GM12865 (cell line): ENCODE measurements around the gene TEX48.

ENCODE experiments used
- DNase-seq: peaks from one replicate; pipeline ENCODE4 v3.0.0; 2010; ENCODE audit warnings: low read depth
- H3K4me3 ChIP-seq: 2 replicates; pipeline ENCODE4 v1.5.1; 2011; ENCODE audit warnings: mild to moderate bottlenecking, low read depth, low read length, control low read depth
- CTCF ChIP-seq: IDR thresholded peaks from 2 replicates; pipeline ENCODE4 v1.5.1; 2011; ENCODE audit warnings: low read length, control low read depth, low read depth, inconsistent platforms; ENCODE audit not compliant: insufficient read depth; ENCODE audit errors: missing control alignments

The TEX48 gene

GRCh38 chr9:114689813-114690212, 7.8 kb upstream of the TEX48 start:
- H3K4me3 ChIP-seq: no peak overlapping the region
- no peak for TF ChIP-seq CTCF
- no peak for DNase-seq

DNA sequence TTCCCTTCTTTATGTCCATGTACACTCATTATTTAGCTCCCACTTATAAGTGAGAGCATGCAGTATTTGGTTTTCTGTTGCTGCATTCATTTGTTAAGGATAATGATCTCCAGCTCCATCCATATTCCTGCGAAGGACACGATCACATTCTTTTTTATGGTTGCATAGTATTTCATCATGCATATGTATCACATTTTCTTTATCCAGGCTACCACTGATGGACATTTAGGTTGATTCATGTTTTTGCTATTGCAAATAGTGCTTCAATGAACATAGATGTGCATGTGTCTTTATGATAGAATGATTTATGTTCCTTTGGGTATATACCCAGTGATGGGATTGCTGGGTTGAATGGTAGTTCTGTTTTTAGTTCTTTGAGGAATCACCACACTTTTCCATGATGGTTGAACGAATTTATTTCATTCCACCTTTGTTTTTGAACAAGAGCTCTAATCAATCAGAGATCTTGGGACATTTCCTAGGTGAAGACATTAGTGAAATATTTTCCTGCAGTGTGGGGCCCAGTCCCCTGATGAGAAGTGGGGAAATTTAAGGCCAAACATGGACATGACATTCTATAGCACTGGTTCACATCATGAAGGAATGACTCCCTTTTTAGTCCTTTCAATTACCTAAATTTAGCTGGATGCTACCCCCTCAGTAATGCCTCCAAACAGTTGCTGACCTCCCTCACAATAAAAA, 7.1 kb upstream of the TEX48 start:
- DNase-seq: no peak
- TF ChIP-seq CTCF: no peak
- no peak overlapping the region for H3K4me3 ChIP-seq

DNA sequence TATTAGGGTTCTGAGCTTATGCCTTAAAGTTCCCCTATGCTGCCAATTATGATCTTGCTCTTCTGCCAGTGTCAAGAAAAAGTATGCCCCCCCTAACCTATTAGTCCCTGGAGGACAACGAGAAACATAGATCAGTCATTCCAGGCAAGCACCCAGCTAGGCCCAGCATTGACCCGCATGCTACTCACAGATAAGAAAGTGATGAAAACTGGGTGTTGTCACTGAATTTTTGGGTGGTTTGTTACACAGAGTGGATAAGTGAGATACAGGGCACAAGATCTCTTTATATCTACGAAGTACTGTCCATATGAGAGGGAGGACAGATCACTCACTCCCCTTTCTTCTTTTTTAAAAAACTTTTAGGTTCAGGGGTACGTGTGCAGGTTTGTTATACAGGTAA, 6.4 kb upstream of the TEX48 start:
- no peak for TF ChIP-seq CTCF
- DNase-seq: no peak
- H3K4me3 ChIP-seq: no peak overlapping the region

DNA sequence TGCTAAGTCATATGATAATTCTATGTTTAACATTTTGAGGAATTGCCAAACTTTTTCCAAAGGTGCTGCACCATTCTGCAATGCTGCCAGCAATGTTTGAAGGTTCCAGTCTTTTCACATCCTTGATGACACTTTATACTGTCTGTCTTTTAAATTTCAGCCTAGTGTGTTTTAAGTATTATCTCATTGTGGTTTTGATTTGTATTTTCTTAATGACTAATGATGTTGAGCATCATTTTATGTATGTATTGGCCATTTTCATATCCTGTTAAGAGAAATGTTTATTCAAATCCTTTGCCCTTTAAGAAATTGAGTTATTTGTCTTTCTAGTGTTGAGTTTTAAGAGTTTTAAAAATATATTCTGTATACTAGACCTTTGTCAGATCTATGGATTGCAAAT, 5.0 kb upstream of the TEX48 start:
- no peak overlapping the region for H3K4me3 ChIP-seq
- TF ChIP-seq CTCF: no peak
- no peak for DNase-seq

- DNase-seq: no peak
- TF ChIP-seq CTCF: no peak
- no peak overlapping the region for H3K4me3 ChIP-seq
Observed at GRCh38 chr9:114685951-114686350, 4.0 kb upstream of the TEX48 start.

DNA sequence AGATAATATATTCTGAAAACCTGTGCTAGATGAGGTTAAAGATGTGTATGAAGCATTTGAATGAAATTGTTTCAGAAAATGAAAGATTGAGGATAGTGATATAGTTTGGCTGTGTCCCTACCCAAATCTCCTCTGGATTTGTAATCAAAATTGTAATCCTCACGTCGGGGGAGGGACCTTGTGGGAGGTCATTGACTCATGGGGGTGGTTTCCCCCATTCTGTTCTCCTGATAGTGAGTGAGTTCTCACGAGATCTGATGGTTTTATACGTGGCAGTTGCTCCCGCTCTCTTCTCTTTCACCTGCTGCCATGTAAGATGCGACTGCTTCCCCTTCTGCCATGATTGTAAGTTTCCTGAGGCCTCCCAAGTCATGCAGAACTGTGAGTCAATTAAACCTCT, 2.0 kb upstream of the TEX48 start:
- DNase-seq: no peak
- no peak for TF ChIP-seq CTCF
- no peak overlapping the region for H3K4me3 ChIP-seq

DNA sequence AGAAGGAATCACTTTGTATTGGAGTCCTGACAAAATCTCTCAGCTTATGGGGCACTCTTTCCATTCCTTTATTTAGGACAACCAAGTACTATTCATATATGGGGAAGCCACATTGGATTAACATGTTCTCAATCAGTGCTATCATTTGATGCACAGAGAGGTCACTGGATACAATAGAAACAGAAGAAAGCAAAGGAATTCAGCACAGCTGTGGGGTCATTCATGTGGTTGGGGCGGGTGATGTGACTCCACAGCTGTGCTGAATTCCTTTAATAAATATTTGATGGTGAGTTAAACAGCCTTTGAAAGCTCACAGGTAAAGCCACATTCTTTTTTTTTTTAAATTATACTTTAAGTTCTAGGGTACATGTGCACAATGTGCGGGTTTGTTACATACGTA, 854 bp upstream of the TEX48 start:
- TF ChIP-seq CTCF: no peak
- no peak overlapping the region for H3K4me3 ChIP-seq
- no peak for DNase-seq
